GM18867 (cell line): ENCODE data around the gene ZNF692.
A peak's percentile ranks its signal among the peaks of the same experiment; 100 is the strongest.
"Not testable (repeated sequence)": the region's sequence is repeated elsewhere in the genome, so short reads cannot be mapped to it uniquely, and the experiment has no call there.

Source experiments
- ATAC-seq: cut with Tn5 transposase; IDR thresholded peaks from one replicate; pipeline ENCODE4 v1.9.1; 2021; ENCODE audit warnings: mild to moderate bottlenecking, moderate library complexity; ENCODE audit not compliant: unreplicated experiment

Gene ZNF692, protein sequence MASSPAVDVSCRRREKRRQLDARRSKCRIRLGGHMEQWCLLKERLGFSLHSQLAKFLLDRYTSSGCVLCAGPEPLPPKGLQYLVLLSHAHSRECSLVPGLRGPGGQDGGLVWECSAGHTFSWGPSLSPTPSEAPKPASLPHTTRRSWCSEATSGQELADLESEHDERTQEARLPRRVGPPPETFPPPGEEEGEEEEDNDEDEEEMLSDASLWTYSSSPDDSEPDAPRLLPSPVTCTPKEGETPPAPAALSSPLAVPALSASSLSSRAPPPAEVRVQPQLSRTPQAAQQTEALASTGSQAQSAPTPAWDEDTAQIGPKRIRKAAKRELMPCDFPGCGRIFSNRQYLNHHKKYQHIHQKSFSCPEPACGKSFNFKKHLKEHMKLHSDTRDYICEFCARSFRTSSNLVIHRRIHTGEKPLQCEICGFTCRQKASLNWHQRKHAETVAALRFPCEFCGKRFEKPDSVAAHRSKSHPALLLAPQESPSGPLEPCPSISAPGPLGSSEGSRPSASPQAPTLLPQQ

GRCh38 chr1:248858891-248859889 lies at the start of gene ZNF692:
ZNF692 (minus strand) TSS chr1:248859085; CDS start chr1:248858309, 776 bp downstream.
- ATAC-seq = peak; percentile 73

DNA sequence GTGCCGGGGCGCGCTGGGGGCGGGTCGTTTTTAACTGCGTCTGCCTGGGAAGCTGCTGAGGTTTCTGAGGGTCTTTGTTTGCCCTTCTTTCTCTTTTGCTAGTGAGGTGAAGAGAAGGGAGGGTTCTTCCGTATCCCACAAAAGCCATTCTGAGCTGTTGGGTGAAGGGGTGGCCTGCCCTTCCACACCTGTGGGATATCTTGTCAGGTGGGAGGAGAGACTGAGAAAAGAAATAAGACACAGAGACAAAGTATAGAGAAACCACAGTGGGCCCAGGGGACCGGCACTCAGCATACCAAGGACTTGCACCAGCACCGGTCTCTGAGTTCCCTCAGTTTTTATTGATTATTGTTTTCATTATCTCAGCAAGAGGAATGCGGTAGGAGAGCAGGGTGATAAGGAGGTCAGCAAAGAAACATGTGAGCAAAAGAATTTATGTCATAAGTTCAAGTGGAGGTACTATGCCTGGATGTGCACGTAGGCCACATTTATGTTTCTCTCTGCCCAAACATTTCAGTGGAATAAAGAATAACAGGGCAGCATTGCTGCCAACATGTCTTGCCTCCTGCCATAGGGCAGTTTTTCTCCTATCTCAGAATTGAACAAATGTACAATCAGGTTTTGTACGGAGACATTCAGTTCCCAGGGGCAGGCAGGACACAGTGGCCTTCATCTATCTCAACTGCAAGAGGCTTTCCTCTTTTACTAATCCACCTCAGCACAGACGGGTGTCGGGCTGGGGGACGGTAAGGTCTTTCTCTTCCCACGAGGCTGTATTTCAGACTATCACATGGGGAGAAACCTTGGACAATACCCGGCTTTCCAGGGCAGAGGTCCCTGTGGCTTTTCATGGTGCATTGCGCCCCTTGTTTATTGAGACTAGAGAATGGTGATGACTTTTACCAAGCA lies 48.1 kb upstream of the ZNF692 start:
- peak; percentile 17 for ATAC-seq

DNA sequence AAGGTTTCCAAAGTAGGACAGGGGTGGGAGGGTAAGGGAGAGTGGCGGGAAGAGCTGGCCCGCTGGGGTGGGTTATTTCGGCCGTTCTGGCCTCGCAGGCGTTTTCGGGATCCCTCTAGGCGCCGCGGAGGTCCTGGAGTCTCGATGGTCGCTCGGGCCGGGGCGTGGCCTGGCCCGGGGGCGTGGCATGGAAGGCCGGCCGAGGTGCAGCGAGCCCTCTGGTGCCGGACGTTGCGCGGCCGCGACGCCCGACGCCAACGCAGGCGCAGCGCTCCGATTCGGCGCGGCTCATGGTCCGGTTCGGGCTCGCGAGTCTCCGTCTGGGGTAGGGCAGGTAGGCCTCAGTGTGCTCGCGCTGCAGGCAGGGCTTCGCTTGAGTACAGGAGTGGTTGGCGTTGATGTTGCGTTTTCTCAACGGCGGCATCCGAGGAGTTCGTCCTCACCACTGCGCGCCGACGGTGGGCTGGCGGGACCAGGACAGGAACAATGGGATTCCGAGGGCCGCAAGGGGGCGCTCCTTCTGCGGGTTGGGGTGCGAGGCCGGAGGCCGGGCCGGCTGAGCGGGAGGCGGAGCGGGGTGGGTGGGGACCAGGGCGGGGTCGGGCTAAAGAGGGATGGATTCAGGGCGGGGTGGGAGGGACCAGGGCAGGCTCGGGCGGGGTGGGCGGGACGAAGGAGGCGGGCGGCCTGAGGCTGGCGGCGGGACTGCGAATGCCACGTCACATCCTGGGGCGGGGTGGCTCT lies 47.3 kb upstream of the ZNF692 start, which contains the start of gene PGBD2:
Gene PGBD2, plus strand, starts transcription at position 227 of the 744 bp plus-strand sequence. CDS start 7,628 bp downstream, outside the sequence.
- peak; percentile 92 for ATAC-seq

DNA sequence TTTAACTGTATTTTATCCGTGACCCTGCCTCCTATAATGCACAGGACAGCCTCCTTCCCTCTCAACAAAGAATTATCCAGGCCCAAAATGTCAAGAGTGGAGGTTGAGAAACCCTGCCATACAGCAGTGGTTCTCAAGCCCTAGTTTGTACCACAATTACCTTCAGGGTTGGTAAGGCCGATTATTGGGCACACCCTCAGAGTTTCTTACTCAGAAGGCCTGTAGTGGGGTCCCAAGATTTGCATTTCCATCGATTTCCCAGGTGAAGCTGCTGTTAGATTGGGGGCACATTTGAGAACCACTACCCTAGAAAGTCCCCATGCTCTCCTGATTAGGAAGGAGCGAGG lies 46.8 kb upstream of the ZNF692 start:
- no peak for ATAC-seq

DNA sequence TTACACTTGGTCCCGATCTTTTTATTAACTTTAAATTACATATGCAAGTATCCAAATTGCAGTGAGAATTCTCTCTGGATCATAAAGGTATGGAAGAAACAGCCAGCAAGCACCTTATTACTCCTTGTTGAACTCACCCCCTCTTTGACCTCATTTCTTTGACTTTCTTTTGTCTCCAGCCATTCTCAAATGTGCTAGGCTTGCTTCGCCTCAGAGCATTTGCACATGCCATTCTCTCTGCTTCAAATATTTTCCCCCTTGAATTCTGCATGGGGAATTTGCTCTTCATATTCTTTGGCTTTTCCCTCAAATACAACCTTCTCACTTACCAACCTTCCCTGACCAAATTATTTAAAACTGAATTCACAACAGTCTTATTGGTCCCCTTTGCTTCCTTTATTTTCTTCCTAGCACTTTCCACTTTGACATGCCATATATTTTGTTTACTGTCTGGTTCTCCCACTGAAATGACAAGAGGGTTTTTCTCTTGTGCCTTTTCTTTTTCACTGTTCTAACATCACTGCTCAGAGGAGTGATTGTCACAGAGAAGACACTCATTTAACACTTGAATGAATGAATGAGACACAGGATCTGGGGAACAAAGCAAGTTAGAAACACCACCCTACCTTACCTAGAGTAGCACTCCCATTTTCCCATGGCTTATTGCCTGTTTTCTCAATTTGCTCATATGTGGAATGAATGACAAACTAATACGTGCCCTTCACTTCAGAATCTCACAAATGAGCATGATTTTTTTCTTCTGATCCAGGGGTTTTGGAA lies 45.7 kb upstream of the ZNF692 start:
- no peak for ATAC-seq

GRCh38 chr1:248901578-248901977 lies 42.7 kb upstream of the ZNF692 start:
- ATAC-seq = no peak

DNA sequence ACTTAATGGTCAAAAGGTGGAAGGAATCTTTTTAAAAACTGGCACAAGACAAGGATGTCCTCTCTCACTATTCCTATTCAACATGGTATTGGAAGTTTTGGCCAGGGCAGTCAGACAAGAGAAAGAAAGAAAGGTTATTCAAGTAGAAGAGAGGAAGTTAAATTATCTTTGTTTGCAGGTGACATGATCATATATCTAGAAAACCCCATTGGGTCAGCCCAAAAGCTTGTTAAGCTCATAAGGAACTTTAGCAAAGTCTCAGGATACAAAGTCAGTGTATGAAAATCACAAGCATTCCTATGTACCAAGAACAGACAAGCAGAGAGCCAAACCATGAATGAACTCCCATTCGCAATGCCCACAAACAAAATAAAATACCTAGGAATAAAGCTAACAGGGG lies 41.8 kb upstream of the ZNF692 start:
- no peak for ATAC-seq

- no peak for ATAC-seq
Measured at GRCh38 chr1:248897412-248898337, 38.8 kb upstream of the ZNF692 start.

GRCh38 chr1:248894837-248895236 lies 36.0 kb upstream of the ZNF692 start:
- no peak for ATAC-seq

- no peak for ATAC-seq
Measured at GRCh38 chr1:248892590-248892989, 33.7 kb upstream of the ZNF692 start.

DNA sequence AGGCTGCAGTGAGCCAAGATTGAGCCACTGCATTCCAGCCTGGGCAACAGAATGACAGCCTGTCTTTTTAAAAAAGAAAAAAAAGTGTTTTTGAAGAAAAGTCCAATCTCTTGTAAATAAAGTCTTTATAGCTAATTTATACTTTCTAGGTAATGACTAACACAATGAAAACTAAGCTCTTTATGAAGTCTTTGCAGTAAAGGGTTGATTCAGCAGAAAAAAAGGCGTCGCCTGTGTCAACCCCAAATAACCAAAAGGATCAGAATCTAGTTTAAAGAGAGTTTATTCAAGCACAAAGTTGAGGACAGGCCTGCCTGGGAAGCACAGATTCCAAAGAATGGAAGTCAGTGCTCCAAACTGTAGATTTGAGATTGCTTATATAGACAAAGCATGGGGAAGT lies 32.9 kb upstream of the ZNF692 start:
- no peak for ATAC-seq

DNA sequence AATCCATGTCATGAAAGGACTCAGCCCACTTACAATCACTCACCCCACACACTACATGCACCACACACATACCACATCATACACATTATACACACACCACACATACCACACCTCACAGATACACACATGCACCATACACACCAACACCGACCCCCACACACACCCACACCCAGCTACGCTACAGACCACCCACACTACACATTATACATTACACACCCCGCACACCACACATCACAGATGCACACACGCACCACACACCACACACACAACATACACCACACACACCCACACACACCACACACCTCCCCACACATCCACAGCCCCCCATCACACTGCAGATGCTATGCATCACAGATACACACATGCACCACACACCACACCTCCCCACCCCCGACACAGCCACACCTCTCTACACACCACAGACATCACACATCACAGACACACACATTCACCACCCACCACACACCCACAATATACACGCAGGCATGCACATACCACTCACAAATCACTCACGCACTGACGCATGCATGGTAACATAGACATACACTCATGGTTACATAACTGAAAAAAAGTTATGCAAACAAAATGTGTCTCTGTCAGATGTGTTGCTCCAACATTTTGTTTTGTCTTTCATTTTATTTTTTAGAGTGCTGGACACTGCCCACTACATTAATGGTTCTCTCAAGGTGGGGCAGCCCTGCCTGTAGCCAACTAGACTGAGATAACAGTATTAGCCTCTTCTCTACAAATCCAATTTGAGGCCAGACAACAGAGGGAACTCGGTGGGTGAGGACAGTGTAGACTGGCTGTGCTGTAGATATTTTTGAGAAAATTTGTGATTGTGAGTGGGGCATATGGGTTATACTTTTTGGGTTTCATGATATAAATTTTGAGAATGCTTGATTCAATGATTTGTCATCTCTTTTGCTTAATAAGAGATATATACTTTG lies 31.9 kb upstream of the ZNF692 start:
- no peak for ATAC-seq

DNA sequence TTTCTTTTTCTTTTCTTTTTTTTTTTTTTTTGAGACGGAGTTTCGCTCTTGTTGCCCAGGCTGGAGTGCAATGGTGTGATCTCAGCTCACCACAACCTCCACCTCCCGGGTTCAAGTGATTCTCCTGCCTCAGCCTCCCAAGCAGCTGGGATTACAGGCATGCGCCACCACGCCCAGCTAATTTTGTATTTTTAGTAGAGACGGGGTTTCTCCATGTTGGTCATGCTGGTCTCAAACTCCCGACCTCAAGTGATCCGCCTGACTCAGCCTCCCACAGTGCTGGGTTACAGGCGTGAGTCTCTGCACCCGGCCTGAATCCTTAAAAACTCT lies 31.0 kb upstream of the ZNF692 start:
- ATAC-seq = not testable (repeated sequence)

- ATAC-seq = no peak
Measured at GRCh38 chr1:248886237-248886895, 27.5 kb upstream of the ZNF692 start.

DNA sequence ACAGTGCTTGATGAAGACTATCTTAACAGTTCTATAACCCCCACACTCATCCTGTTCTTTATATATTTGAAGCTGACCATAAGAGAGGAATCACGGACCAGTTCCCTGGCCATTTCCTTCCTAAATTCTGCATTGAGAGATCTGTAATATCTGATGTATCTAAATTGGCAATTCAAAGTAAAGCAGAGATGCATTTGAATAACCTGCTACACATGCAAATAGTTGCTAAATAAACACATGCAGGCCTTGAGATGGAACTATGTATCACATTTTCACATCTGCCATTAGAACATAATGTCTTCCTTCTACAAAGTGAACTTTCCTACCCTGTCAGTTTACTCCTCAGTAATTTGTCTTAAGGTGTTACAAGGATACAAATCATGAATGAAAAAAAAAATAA lies 26.8 kb upstream of the ZNF692 start:
- ATAC-seq = no peak

DNA sequence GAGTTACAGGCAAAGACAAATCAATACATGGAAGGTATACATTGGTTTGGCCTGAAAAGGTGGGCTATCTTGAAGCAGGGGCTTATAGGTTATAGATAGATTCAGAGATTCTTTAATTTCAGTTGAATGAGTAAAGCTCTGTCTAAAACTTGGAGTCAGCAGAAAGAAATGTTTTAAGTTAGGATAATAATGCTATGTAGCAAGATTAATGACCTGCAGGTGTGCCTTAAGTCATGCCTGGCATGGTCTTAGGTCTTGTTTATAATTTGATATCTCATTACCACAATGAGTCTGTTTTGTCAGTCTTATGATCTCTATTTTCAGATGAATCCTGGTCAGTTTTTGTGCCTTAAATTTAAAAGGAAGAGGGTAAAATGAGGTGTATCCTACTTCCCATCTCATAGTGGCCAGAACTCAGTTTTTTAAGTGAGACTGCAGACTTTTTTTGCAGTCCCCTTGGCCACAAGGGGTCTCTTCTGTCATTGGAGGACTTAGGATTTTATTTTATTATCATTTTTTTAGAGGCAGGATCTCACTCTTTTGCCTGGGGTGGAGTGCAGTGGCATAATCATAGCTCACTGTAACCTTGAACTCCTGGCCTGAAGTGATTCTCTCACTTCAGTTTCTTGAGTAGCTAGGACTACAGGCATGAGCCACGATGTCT lies 25.9 kb upstream of the ZNF692 start:
- no peak for ATAC-seq
